ENCODE measurements around the gene RUFY2.
A peak's percentile ranks its signal among the peaks of the same experiment; 100 is the strongest.

Gene RUFY2

DNA sequence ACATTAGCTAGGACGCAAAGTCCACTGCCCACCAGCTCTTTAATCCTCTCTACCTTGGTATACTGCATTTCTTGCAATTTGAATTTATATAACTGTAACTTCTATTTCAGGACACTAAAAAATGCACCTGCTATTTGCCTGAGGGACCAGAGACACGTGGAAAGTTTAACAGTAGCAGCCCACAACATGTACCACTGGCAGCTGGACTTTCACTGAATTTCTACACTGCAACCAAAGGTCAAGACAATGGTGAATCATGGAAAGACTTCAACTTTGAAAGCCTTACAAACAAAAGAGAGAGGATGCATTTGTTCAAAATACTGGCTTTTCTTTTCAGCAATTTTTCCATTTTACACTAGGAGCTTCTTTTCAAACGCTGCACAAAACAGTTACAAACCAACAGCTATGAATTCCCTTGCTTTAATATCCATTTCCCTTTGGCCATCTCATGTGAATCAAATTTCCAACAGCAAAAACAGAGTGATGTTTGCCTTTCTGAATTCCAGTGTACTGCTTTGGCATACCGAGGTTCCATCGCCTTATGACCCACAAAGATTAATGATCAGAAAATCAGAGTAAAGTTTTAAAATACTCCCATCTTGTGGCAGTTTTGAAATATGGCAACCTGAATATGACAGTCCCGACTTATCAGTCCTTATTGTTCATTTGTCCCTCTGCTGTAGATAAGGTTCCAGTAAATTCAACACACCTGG is 105.1 kb downstream of the RUFY2 start:
- TF ChIP-seq PATZ1 (CRISPR knock-in tag; IDR thresholded peaks at IDR 0.05; ENCODE audit: borderline replicate concordance) = no peak
- TF ChIP-seq ZNF8 (CRISPR knock-in tag; IDR thresholded peaks at IDR 0.05) = peak; percentile 91
- ATAC-seq = peak; percentile 91

- no peak for ATAC-seq
- no peak for TF ChIP-seq ISL1 (CRISPR knock-in tag; IDR thresholded peaks at IDR 0.05)
- no peak for TF ChIP-seq GLIS3 (CRISPR knock-in tag; IDR thresholded peaks at IDR 0.05)
- TF ChIP-seq TCF4 (CRISPR knock-in tag; IDR thresholded peaks at IDR 0.05; ENCODE audit: borderline replicate concordance) = no peak
- no peak for TF ChIP-seq ZFP30 (CRISPR knock-in tag; IDR thresholded peaks at IDR 0.05)
- TF ChIP-seq PPARA (CRISPR knock-in tag; IDR thresholded peaks at IDR 0.05; ENCODE audit: borderline replicate concordance) = no peak
- TF ChIP-seq PATZ1 (CRISPR knock-in tag; IDR thresholded peaks at IDR 0.05; ENCODE audit: borderline replicate concordance) = no peak
- TF ChIP-seq OSR1 (CRISPR knock-in tag; IDR thresholded peaks at IDR 0.05) = no peak
- TF ChIP-seq ZNF70 (CRISPR knock-in tag; IDR thresholded peaks at IDR 0.05) = no peak
- TF ChIP-seq ZFP3 (CRISPR knock-in tag; IDR thresholded peaks at IDR 0.05) = no peak
- TF ChIP-seq TOX (CRISPR knock-in tag; IDR thresholded peaks at IDR 0.05; ENCODE audit: borderline replicate concordance) = no peak
- TF ChIP-seq ESRRG (CRISPR knock-in tag; IDR thresholded peaks at IDR 0.05) = no peak
- no peak for TF ChIP-seq POU6F1 (CRISPR knock-in tag; IDR thresholded peaks at IDR 0.05; ENCODE audit: borderline replicate concordance, low read depth)
- TF ChIP-seq, protein P1, sequence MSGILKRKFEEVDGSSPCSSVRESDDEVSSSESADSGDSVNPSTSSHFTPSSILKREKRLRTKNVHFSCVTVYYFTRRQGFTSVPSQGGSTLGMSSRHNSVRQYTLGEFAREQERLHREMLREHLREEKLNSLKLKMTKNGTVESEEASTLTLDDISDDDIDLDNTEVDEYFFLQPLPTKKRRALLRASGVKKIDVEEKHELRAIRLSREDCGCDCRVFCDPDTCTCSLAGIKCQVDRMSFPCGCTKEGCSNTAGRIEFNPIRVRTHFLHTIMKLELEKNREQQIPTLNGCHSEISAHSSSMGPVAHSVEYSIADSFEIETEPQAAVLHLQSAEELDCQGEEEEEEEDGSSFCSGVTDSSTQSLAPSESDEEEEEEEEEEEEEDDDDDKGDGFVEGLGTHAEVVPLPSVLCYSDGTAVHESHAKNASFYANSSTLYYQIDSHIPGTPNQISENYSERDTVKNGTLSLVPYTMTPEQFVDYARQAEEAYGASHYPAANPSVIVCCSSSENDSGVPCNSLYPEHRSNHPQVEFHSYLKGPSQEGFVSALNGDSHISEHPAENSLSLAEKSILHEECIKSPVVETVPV (CRISPR knock-in tag; IDR thresholded peaks at IDR 0.05) = no peak
- no peak for TF ChIP-seq RARB (CRISPR knock-in tag; IDR thresholded peaks at IDR 0.05)
- TF ChIP-seq CREB5 (CRISPR knock-in tag; IDR thresholded peaks at IDR 0.05; ENCODE audit: low read depth) = no peak
- TF ChIP-seq BACH2 (CRISPR knock-in tag; IDR thresholded peaks at IDR 0.05; ENCODE audit: borderline replicate concordance) = no peak
- TF ChIP-seq ZNF8 (CRISPR knock-in tag; IDR thresholded peaks at IDR 0.05) = no peak
These were observed 105.8 kb downstream of the RUFY2 start for GRCh38 chr10:68301301-68301700.

DNA sequence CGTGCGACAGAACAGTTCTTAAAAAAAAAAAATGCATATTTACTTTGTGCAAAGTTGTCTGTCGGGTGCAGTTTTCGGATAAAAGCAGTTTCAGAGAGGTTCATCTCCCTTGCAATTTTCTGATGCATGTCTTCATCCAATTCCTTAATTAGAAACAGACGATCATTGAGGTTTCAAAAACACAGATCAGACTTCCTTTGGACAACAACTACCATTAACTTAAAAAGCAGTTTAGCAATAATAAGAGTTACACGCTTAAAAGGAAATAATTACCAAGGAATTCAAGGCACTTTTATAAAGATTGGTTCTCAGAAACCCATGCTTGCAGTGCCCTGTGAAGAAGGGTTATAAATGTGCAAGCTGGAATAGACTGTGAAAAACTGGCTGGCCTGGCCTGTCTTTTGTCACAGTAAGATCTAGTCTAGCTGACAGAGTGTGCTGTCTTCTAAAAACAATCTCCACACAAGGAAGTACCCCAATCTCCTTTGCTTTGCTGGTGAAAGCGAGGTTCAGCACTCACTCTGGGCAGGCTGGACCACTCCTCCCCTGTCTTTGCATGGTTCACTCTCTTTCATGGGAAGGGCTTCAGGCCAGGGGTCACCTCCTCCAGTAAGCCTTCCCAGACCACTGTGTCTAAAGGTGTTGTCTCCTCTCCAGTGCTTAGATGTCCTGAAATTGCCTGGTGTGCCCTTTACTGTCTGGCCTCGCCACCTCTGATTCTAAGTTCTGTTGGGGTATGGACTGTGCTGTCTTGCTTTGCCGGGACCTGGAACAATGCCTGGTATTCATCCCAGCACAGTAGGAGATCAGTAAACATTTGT is 110.0 kb downstream of the RUFY2 start:
- peak; percentile 80 for ATAC-seq
- TF ChIP-seq TOX (CRISPR knock-in tag; IDR thresholded peaks at IDR 0.05; ENCODE audit: borderline replicate concordance) (no peak), TSHZ2 (CRISPR knock-in tag; IDR thresholded peaks at IDR 0.05) (no peak), TCF4 (CRISPR knock-in tag; IDR thresholded peaks at IDR 0.05; ENCODE audit: borderline replicate concordance) (peak; percentile 29; the same call in 1 of the 2 replicates)

All from SK-N-SH treated with all-trans-retinoic acid at 6 μM for 48 hours (cell line).